ENCODE results near the gene TMEM107.
"Not testable (repeated sequence)": the region's sequence is repeated elsewhere in the genome, so short reads cannot be mapped to it uniquely, and the experiment has no call there.

Gene TMEM107

DNA sequence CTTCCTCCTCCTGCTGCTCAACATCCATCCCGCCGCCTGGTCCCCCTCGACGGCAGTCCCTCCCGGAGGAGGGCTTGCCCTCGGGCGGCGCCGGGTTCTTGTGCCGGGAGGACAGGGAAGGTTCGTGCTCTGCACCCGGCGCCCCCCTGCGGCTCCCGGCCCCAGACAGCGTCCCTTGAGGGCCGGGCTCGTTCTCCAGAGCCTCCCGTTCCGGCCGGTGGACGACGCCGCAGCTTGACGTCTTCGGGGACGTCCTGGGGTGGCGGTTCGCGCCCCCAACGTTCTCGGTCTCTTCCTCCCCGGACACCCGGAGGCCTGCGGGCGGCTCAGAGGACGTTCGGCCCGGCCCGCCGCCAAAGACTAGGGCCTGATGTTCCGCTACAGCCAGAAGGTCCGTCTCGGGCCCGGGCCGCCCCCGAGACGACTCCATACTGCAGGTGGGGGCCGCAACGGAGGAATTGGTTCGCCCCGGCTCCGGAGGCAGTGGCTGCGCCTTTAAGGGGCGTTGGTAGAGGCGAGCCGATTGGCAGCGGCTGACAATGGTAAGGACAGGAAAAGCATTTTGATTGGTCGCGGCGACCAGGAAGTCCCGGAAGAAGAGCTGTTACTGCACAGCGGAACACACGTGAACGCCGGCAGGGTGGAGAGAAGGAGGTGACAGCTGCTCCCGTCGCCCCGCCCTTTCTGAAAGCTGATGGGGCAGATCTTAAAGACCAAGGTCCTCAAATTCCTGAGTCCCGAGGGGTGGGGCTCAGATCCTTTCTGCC, 13.7 kb upstream of the TMEM107 start, which contains the start of gene BORCS6:
BORCS6 (minus strand) TSS at position 470 of the 767 bp plus-strand sequence; CDS start at position 430, 40 bp downstream.
- DNase-seq (ENCODE audit: low spot score) (peak; percentile 97), FAIRE-seq (peak; percentile 79)

GRCh38 chr17:8189041-8189710, 13.0 kb upstream of the TMEM107 start:
- DNase-seq (ENCODE audit: low spot score), result no peak
- no peak for FAIRE-seq

DNA sequence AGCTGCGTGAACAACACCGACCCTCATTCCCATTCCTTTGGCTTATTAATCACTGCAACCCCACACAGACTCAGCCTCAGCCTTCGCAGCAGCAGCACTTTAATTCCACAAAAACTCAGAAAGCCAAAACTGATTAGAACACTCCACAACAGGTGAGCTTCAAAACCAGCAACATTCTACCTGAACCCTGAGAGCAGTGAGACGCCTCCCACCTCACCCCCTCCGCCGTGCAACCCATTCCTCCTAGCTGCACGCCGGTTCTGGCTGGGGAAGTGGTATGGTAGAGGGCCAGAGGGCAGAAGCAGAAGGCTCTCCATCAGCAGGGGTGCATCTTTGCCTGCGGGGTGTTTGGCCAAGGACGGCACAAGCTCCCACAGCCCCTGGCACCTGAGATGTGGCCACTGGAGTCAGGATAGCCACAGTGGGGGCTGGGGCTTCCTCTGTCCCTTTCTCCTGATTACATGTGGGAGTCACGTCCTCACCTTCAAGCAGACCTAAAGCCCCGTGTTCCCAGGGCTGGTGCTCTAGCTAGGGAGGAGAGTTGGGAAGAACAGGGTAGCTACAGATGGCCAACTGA, 12.2 kb upstream of the TMEM107 start:
- DNase-seq (ENCODE audit: low spot score), result no peak
- FAIRE-seq, result no peak

GRCh38 chr17:8187517-8188262, 11.5 kb upstream of the TMEM107 start:
- DNase-seq (ENCODE audit: low spot score) (peak; percentile 99), FAIRE-seq (peak; percentile 94)

- FAIRE-seq, result peak; percentile 65
- DNase-seq (ENCODE audit: low spot score), result peak; percentile 98
Observed at GRCh38 chr17:8186787-8187516, 10.8 kb upstream of the TMEM107 start.

- no peak for FAIRE-seq
- no peak for DNase-seq (ENCODE audit: low spot score)
Observed at GRCh38 chr17:8186446-8186786, 10.2 kb upstream of the TMEM107 start.

DNA sequence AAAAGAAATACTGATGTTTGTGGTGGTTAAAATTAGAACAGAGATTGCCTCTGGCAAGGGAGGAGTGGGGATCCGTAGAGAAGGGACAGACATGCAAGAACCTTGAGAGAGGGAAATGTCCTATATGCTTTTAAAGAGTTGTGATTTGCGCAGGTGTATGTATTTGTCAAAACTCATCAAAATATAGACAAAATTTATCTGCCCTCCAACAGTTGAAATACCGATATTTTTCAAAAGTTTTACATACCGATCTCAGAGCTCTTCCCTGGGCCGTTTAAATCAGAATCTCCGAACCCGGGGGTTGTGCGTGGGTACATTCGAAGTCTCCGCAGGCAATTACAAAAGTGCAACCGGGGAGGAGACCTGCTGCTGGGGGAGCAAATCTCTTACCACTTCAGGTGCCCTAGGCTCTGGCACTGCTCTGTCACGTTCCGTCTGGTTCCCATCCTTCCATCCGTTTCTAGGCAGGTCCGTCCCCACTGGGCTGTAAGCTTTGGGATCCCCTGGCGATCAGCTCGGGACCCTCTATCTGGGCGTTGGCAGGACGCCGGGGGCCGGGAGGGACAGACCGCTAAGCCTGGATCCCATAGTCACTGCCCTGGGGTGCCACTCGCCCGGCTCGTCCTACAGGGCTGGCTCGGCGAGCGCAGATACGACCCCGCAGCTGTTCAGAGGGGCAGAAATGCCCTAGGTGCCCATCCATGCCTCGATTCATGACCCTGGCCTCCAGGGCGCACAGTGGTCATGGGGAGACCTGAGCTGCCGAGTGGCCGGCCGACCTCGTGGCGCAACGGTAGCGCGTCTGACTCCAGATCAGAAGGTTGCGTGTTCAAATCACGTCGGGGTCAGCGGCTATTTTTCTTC, 9.6 kb upstream of the TMEM107 start:
- FAIRE-seq (no peak), DNase-seq (ENCODE audit: low spot score) (peak; percentile 72)

- DNase-seq (ENCODE audit: low spot score) (no peak), FAIRE-seq (no peak)
Observed at GRCh38 chr17:8176998-8177731, 985 bp upstream of the TMEM107 start.

- FAIRE-seq (no peak), DNase-seq (ENCODE audit: low spot score) (no peak)
Observed at GRCh38 chr17:8175795-8176196, 384 bp downstream of the TMEM107 start.

GRCh38 chr17:8173871-8174322, 2.3 kb downstream of the TMEM107 start:
- no peak for DNase-seq (ENCODE audit: low spot score)
- FAIRE-seq, result no peak

DNA sequence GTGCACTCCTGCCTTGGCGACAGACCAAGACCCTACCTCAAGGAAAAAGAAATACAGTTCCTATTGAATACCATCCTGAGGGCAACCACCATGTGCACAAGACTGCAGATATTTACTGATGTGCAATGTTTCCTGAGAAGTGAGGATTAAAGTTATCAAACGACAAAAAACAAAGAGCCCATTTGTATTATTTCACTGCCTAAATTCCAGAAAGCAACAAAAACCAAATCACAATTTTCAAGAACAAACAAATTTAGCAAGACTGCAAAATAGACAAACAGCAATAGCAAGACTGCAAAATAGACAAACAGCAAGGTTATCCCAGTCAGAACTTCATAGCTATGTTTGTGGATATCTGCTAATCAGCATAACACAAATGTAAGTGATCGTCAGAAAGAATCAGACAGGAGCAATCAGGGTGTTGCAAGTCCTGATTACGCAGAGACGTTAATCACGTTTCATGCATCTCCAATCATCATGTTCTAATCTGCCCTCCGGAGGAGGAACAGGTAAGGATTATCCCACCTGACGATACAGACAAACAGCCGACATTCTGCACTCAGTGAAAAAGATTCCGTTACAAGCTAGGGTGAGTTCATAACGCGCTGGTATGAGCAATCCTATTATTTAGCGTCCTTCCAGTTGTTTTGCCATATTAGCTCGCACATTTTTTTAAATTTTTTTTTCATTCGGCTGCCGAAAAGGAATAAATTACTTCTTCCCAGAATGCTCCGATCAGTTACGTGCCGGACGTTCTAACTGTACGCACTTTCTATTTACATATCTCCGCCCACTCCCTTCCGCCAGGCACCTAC, 2.9 kb downstream of the TMEM107 start:
- DNase-seq (ENCODE audit: low spot score) (peak; percentile 98), FAIRE-seq (peak; percentile 65)

DNA sequence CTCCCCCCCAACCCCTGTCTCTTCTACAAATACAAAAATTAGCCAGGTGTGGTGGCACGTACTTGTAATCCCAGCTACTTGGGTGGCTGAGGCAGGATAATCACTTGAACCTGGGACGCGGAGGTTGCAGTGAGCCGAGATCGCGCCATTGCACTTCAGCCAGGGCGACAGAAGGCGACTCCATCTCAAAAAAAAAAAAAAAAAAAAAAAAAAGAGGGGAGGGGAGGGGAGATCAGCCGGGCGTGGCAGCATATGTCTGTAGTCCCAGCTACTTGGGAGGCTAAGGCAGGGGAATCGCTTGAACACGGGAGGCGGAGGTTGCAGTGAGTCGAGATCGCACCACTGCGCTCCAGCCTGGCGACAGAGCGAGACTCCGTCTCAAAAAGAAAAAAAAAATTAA, 6.0 kb downstream of the TMEM107 start:
- not testable (repeated sequence) for DNase-seq (ENCODE audit: low spot score); FAIRE-seq

DNA sequence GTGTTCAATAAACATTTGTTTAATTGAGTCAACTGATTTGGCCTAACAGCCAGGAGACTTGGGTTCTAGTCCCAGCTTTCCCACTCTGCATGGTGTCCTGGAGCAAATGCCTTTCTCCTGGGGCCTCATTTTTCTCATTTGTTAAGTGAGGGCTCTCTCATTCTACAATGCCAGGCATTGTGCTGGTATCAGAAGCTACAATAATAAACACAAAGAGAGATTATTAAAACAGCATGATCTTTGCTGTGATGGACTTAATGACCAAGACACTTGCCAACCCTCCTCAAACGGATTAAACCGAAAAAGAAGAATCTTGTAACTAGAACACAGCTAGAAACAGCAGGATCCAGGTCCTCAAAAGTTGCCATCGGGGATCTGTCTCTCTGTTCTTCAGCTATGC, 8.7 kb downstream of the TMEM107 start:
- FAIRE-seq, result no peak

DNA sequence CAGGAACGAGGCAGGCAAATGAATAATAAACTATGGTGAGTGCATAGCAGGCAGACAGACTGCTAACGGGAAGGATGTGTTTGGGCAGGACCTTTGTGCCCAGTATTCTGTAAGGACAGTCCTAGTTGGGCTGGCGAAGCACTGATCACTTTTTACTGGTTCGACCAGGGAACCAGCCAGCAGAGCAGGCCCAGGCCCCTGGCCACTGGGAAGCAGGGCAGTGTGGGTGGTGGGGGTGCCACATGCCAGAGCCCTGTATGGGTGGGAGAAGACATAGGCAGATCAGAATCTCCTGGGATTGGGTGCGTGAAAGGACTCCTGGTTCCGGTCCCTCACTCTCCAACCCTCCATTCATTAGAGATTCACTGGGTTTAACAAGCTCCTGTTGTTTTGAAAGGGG, 9.4 kb downstream of the TMEM107 start:
- FAIRE-seq (no peak), DNase-seq (ENCODE audit: low spot score) (no peak)

More for the DNA sequence above, 8.7 kb downstream of the TMEM107 start:
- no peak for DNase-seq (ENCODE audit: low spot score)

DNA sequence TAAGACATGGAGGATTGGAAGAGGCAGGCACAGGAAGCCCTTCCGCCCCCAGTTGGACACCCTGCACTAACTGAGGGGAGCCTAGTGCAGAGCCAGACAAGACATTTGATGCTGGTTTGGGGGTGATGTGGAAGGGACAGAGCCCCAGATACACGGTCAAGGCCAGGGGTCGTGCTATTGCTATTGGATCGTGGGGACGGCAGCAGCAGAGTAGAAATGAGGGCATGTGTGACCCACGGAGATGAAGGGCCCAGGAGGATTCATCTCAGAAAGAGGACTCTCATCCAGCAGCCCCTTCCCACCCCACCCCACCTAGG, 11.4 kb downstream of the TMEM107 start:
- FAIRE-seq, result no peak
- DNase-seq (ENCODE audit: low spot score), result no peak

GRCh38 chr17:8163978-8164814, 12.0 kb downstream of the TMEM107 start:
- DNase-seq (ENCODE audit: low spot score) (peak; percentile 75), FAIRE-seq (peak; percentile 74)

All from RCC 7860 (cell line).